Pancreas (tissue), 10 donors: ENCODE results near the gene BPIFB1. TPM values are rescaled to one million over a fixed set of nuclear protein-coding genes. Genes with fewer than 3 reads are reported as not detected.

Source experiments
- ATAC-seq, 4 donors: fragments of 200-7000 bp; cut with Tn5 transposase; one replicate each; pipeline versions ENCODE4 v1.8.0 to v1.9.1; 2020; ENCODE audit warnings: mild to moderate bottlenecking in 4 of 4, moderate library complexity in 4 of 4
- DNase-seq, 6 donors: peaks; one replicate each; pipeline ENCODE4 v3.0.0-alpha.2; 2020
- FAIRE-seq: peaks from 2 replicates; lab custom pipeline; 2012; peaks lifted over from hg19 to GRCh38; lab: Jason Lieb, UNC
- H3K27ac ChIP-seq, 4 donors: fragments of 200-600 bp; sonication (generic); 1 replicate in 3 of 4; 2 replicates in 1 of 4; pipeline versions ENCODE4 v1.5.0 to v1.8.0; 2020
- H3K27me3 ChIP-seq, 4 donors: fragments of 200-600 bp; one replicate each; pipeline ENCODE4 v1.8.0; 2021
- H3K36me3 ChIP-seq, 3 donors: fragments of 200-600 bp; sonication (generic) in 1 of 3; one replicate each; pipeline versions ENCODE4 v1.5.0 to v1.8.0; 2020 to 2021
- H3K4me1 ChIP-seq, 3 donors: fragments of 200-600 bp; one replicate each; pipeline ENCODE4 v1.8.0; 2021
- H3K4me3 ChIP-seq, 4 donors: fragments of 200-600 bp; sonication (generic) in 2 of 4; one replicate each; pipeline versions ENCODE4 v1.5.0 to v1.8.0; 2020 to 2021
- H3K9me3 ChIP-seq, 4 donors: fragments of 200-600 bp; one replicate each; pipeline ENCODE4 v1.8.0; 2021
- WGBS, 2 donors: extraction: QIAGEN DNeasy Blood & Tissue Kit; methylation state at CpG; one replicate each; pipeline ENCODE4 v1.1.7; 2013; 5-methylcytosine and 5-hydroxymethylcytosine counted together
- intact Hi-C, 3 donors: fragments of 100-400 bp; cut with DNase I; formaldehyde crosslinking; loops; one replicate each; pipeline versions ENCODE4 v1.11.1 to v1.14.2; 2022
- polyA plus RNA-seq, 2 donors: library from polyadenylated mRNA; stranded (reverse); fragments of 200-250 nt; gene quantifications; one replicate each; pipeline ENCODE4 v1.2.3, GENCODE V29; 2013
- total RNA-seq, 6 donors: library from RNA; stranded (reverse); fragmentation: NEBNext Ultra II Directional in 4 of 6; extraction: Animal tissue kit (Norgen Biotek cat#: 25700) in 4 of 6; gene quantifications; one replicate each; pipeline versions ENCODE4 v1.2.1 to v1.2.4, GENCODE V29; 2021 to 2023
- TF ChIP-seq, protein P1 (sequence below), 4 donors: fragments of 200-600 bp; sonication (generic) in 3 of 4; IDR thresholded peaks; one replicate each; pipeline versions ENCODE4 v1.5.0 to v1.8.0; 2021; ENCODE audit warnings: antibody characterized with exemption in 4 of 4
- donor health status: healthy with polysubstance abuse.
- donor health status: DM: no; HTN: no; CAD: no; lungs with moderate emphysema.
- donor health status: DM: no; HTN: no; CAD: no.
- donor health status: control.
- donor health status: control.
- donor health status: Bipolar disorder and iron deficiency.
- donor health status: DM: yes; HTN: yes; CAD: no.
- donor health status: DM: no; HTN: no; CAD: no.
- donor health status: DM: no; HTN: no; CAD: no.
- donor health status: DM: yes; HTN: yes; CAD: no.

The BPIFB1 gene
- total and polyA plus RNA-seq, 8 donors = 0.12 to 0.32 TPM; not detected in 6

DNA sequence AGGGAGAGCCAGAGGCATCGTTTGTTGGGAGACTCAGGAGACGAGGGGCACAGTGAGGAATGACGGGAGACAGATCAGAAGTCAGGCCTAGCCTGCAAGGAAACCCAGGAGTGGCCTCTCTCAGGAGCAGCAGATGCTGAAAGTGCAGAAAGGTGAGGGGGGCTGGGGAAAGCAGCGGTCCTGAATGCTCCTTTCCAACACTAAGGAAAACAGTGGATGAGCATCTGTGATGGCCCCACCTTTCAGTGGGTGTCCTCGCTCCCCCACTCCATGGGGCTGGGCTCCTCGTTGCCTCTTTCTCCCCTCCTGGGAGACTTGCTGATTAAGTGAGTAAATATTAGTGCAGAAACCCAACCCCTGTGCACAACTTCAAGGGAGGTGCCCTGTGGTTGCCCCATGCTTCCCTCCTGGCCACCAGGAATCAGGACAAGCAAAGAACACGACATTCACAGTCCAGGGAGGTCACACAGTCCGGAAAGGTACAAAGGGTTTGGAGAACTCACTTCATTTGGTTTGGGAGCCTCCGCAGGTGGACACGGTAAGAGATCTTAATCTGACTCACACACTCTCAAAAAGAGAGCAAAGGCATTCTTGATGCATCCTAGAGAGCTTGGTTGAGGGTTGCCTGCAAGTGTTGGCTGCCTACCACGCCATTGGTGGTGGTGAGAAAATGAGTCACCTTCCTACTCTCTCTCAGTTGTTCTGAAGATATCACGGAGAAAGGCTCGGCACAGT, 9.7 kb upstream of the BPIFB1 start:
- H3K4me1 ChIP-seq = peaks cover 0 to 5% (median 3%) of the 10 kb centered on the region in 3 donors
- no peak overlapping the region for H3K27ac ChIP-seq
- H3K4me3 ChIP-seq = no peak overlapping the region
- no peak for DNase-seq
- H3K27me3 ChIP-seq = no peaks in the 10 kb centered on the region
- no peak for FAIRE-seq
- ATAC-seq = no peak
- intact Hi-C loops = no loop called here
- H3K36me3 ChIP-seq = no peaks in the 10 kb centered on the region
- TF ChIP-seq, protein P1, sequence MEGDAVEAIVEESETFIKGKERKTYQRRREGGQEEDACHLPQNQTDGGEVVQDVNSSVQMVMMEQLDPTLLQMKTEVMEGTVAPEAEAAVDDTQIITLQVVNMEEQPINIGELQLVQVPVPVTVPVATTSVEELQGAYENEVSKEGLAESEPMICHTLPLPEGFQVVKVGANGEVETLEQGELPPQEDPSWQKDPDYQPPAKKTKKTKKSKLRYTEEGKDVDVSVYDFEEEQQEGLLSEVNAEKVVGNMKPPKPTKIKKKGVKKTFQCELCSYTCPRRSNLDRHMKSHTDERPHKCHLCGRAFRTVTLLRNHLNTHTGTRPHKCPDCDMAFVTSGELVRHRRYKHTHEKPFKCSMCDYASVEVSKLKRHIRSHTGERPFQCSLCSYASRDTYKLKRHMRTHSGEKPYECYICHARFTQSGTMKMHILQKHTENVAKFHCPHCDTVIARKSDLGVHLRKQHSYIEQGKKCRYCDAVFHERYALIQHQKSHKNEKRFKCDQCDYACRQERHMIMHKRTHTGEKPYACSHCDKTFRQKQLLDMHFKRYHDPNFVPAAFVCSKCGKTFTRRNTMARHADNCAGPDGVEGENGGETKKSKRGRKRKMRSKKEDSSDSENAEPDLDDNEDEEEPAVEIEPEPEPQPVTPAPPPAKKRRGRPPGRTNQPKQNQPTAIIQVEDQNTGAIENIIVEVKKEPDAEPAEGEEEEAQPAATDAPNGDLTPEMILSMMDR (IDR thresholded peaks at IDR 0.05) = no peak
- no peaks in the 10 kb centered on the region for H3K9me3 ChIP-seq
- 58 to 67% methylated on average over 13 of the region's 13 CpGs for WGBS, 2 donors

DNA sequence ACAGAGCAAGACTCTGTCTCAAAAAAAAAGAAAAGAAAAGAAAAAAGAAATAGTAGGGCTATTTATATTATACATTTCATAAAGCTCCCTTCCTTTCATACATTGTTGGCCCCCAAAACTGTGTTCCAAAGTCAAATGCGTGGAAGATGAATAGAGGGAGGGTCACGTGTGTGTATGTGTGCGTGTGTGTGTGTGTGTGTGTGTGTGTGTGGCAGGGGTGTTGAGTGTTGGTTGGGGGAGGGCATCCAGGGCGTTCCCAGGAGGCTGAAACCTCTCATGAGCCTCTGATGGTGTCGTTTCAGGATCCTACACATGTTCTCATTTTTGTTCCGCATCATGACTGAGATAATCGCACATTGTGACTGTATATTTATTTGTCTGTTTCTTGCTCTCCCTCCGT, 7.8 kb upstream of the BPIFB1 start:
- ATAC-seq = no peak
- Histone ChIP-seq H3K36me3 (no peaks in the 10 kb centered on the region), H3K4me1 (no peaks in the 10 kb centered on the region), H3K9me3 (no peaks in the 10 kb centered on the region), H3K27me3 (no peaks in the 10 kb centered on the region), H3K27ac (no peak overlapping the region), H3K4me3 (no peak overlapping the region)
- intact Hi-C loops = no loop called here
- no peak for FAIRE-seq
- WGBS, 2 donors = 74 to 79% methylated on average over 8 of the region's 8 CpGs
- DNase-seq = no peak
- TF ChIP-seq, protein P1 (IDR thresholded peaks at IDR 0.05) = no peak

DNA sequence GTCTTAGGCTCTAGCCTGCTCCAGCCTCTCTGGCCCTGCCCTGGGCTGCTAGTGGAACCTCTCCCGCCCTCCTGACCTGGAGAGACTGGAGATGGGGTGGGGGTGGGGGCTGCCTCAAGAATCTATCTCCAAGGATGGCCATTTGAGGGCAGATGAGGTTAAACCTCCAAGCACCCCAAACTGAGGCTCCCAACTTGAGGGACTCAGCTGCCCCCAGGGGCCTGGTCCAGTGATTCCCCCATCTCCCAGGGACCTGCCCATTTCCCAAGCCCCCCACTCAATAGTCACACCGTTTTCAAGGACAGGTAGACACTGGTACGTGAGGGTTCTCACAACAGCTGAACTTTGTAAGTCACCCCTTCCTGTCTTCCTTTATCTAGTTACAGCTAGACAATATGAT, 7.1 kb upstream of the BPIFB1 start:
- Histone ChIP-seq H3K27ac (no peak overlapping the region), H3K9me3 (no peaks in the 10 kb centered on the region), H3K36me3 (no peaks in the 10 kb centered on the region), H3K4me3 (no peak overlapping the region), H3K27me3 (no peaks in the 10 kb centered on the region), H3K4me1 (no peaks in the 10 kb centered on the region)
- TF ChIP-seq, protein P1 (IDR thresholded peaks at IDR 0.05) = no peak
- DNase-seq = no peak
- WGBS, 2 donors = 52 to 56% methylated on average over 3 of the region's 3 CpGs
- ATAC-seq = no peak
- intact Hi-C loops = no loop called here
- no peak for FAIRE-seq

DNA sequence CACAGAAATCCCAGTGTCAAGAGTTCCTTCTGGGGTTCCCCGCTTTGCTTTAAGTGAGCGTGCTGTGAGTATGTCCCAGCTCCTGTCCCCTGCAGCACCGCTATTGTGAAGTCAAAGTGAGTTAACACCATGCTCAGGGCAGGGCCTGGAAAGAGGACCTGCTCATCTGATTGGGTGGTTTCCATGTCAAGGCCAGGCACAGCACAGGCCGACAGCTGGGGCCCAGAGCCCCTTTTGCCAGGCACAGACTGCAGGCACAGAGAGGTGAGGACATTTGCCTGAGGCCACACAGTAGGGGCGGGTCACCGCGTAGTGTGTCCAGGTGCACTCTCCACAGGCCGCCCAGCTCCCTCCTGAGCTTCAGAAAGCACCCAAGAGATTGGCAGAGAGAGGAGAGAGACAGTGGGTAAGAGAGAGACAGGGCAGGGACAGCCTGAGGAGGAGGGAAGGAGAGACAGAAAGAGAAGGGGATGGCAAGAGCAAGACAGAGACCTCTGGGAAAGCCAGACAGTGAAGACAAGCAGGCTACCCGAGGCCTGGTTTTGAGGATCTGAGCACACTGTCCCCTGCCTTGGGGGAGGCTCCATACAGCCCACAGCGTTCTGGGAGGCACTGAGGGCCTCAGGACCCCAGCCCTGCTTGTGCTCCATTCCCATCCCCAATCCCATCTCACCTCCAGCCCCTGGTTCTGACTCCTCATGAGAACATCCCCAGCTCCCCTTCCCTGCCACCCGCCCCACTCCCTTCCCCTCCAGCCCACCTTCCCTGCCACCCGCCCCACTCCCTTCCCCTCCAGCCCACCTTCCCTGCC, 6.5 kb upstream of the BPIFB1 start:
- H3K9me3 ChIP-seq = no peaks in the 10 kb centered on the region
- FAIRE-seq (no peak), DNase-seq (no peak), ATAC-seq (no peak)
- H3K27ac ChIP-seq = no peak overlapping the region
- no peaks in the 10 kb centered on the region for H3K36me3 ChIP-seq
- intact Hi-C loops = no loop called here
- 72% methylated on average over 10 to 12 of the region's 12 CpGs for WGBS, 2 donors
- TF ChIP-seq, protein P1 (IDR thresholded peaks at IDR 0.05) = no peak
- H3K4me3 ChIP-seq = no peak overlapping the region
- H3K4me1 ChIP-seq = no peaks in the 10 kb centered on the region
- no peaks in the 10 kb centered on the region for H3K27me3 ChIP-seq
